Hematopoietic multipotent progenitor cell treated with erythropoietin and hydrocortisone succinate and interleukin-3 and kit ligand, for 15 days (in vitro differentiated cells): Measurements from ENCODE around the gene RAB20.
"Not testable (repeated sequence)": the region's sequence is repeated elsewhere in the genome, so short reads cannot be mapped to it uniquely, and the experiment has no call there.

Source experiments
- DNase-seq: peaks from one replicate; pipeline ENCODE4 v3.0.0-alpha.2; 2015; ENCODE audit warnings: low spot score

RAB20 gene

GRCh38 chr13:110554946-110555345 is 6.6 kb downstream of the RAB20 start:
- DNase-seq = no peak

- no peak for DNase-seq
Measured at GRCh38 chr13:110554227-110554836, 7.2 kb downstream of the RAB20 start.

GRCh38 chr13:110553417-110553816 is 8.1 kb downstream of the RAB20 start:
- DNase-seq = no peak

- DNase-seq = no peak
Measured at GRCh38 chr13:110552767-110553166, 8.8 kb downstream of the RAB20 start.

DNA sequence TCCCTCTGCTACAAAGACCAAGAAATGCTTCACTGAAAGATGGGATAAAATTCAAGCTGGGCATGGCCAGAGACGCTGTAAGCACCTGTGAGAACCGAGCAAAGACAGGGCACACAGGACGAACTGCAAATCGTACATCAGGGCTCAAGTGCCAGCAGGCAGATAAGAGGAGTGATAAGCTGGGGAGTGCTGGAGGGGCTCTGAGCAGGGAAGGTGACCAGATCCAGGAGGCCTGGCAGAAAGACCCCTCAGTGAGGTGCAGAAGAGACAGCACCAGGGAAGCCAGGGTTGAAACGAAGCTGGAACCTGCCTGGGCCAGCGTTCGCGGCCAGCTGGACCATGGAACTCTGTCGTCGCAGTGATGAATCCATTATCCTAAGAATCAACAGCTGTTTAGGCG is 10.2 kb downstream of the RAB20 start:
- no peak for DNase-seq

DNA sequence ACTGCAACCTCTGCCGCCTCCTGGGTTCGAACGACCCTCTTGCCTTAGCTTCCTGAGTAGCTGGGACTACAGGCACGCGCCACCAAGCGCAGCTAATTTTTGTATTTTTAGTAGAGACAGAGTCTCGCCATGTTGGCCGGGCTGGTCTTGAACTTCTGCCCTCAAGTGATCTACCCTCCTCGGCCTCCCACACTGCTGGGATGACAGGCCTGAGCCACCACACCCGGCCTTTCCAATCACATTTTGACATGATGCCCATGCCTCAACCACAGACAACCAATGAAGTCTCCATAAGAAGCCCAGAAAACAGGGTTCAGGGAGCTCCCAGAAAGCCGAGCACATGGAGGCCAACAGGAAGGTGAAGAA is 11.7 kb downstream of the RAB20 start:
- DNase-seq = no peak

- no peak for DNase-seq
Measured at GRCh38 chr13:110548891-110549794, 12.4 kb downstream of the RAB20 start.

DNA sequence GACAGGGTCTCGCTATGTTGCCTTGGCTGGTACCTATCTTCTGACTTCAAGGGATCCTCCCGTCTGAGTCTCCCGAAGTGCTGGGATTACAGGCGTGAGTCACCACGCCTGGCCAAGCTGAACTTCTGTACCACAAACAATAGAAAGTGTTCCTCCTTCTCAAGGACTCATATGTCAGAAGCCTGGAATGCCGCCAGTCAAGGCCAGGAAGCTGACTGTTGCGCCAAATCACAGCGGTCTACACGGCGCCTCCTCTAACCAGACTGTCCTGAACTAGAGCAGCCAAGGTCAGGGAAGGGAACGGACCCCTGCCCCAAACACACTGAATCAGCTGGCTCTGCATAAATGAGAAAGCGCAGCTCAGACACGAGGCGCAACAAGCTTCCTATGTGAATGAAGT is 14.6 kb downstream of the RAB20 start:
- no peak for DNase-seq

DNA sequence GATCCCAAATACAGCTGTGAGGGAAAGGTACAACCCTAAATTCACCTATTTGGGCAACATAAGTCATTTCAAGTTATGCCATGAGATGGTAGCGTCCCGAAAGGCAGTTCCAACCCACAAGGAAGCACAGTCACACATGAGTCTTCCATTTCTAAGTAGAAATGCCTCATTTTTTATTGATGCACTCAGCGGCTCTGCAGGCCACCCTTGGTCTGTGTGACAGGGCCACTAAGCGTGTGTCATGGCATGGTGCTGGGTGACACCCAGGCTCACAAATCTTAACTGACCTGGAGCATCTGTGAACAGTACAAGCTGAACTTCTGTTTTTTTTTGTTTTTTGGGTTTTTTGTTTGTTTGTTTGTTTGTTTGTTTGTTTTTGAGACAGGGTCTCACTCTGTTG is 15.1 kb downstream of the RAB20 start:
- DNase-seq = no peak

DNA sequence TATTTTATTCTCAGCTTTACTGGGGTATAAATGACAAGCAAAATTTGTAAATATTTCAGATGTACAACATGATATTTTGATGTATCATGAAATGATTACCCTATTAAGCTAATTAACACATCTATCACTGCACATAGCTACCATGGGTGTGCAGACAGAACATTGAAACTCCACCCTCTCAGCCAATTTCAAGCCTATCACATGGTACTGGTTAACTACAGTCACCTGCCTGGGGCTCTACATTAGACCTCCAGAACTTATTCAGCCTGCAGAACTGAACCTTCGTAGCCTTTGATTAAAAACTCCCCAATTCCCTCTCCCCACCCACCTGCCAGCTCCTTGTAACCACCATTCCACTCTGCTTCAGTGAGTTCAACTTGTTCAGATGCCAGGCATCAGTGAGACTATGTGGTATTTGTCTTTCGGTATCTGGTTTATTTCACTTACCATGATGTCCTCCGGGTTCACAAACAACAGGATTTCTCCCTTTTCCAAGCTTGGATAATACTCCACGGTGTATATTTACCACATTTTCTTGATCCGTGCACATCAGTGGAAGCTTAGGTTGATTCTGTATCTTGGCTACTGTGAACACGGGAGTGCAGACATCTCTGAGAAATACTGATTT is 19.2 kb downstream of the RAB20 start:
- DNase-seq = no peak

DNA sequence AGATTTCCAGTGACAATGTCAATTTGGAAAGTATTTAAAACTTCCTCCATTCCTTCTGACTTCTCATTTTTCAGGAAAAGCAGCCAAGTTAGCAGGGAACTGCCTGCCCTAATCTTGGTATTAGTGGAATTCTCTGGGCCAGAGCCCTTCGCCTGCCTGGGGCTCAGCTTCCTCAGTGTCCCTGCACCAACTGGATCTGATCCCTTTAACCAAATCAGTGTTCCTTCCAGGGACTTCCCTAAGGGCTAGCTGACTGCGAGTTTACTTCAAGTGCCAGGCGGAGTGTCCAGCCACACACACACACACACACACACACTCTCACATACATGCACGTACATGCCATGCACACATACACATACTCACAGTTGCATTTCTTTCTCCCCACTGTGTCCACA is 20.0 kb downstream of the RAB20 start:
- no peak for DNase-seq

- DNase-seq = no peak
Measured at GRCh38 chr13:110540871-110541525, 20.5 kb downstream of the RAB20 start.

DNA sequence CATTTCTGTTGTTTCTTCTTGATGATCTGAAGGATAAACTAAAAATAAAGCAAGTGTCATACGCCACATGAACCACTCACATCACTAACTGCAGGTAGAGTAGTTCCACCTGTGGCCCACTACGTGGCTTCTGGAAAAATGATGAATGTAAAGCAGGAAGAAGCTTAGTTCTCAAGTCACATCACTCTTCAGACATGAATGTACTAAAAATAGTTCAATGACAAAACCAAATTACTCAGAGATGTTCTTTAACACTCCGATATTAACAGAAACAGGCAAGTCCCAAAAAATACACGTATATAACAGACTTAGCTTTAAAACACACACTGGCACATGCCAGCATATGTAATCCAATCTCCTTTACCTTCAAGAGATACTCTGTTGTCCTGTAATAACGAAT is 21.6 kb downstream of the RAB20 start:
- DNase-seq = no peak

GRCh38 chr13:110538632-110539031 is 22.9 kb downstream of the RAB20 start:
- no peak for DNase-seq

DNA sequence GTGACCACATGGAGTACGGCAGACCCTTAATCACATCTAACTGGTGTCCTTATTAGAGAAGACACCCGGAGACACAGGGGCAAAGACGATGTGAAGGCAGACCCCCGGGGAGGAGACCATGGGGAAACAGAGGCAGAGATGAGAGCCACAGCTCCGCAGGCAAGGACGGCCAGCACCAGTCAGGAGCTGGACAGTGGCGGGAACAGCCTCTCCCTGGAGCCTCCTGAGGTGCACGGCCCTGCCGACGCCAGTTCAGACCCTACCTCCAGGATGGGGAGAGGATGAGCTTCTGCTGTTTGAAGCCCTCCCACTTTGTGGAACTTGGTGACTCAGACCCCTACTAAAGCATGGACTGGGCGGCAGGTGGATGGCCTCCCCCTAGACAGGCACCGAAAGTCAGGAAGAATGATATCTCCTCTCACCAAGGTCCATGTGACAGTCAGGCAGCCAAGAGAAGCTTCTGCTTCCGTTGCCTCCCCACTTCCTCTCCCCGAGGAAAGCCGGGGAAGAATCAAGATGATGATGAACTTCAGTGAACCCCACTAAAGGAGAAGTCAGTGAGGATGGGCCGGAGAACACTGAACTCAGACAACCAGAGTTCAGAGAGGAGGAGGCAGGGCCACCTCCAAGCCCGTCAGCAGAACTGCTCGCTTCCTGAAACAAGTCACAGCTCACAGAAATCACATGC is 25.4 kb downstream of the RAB20 start:
- no peak for DNase-seq

- no peak for DNase-seq
Measured at GRCh38 chr13:110535526-110535925, 26.0 kb downstream of the RAB20 start.

DNA sequence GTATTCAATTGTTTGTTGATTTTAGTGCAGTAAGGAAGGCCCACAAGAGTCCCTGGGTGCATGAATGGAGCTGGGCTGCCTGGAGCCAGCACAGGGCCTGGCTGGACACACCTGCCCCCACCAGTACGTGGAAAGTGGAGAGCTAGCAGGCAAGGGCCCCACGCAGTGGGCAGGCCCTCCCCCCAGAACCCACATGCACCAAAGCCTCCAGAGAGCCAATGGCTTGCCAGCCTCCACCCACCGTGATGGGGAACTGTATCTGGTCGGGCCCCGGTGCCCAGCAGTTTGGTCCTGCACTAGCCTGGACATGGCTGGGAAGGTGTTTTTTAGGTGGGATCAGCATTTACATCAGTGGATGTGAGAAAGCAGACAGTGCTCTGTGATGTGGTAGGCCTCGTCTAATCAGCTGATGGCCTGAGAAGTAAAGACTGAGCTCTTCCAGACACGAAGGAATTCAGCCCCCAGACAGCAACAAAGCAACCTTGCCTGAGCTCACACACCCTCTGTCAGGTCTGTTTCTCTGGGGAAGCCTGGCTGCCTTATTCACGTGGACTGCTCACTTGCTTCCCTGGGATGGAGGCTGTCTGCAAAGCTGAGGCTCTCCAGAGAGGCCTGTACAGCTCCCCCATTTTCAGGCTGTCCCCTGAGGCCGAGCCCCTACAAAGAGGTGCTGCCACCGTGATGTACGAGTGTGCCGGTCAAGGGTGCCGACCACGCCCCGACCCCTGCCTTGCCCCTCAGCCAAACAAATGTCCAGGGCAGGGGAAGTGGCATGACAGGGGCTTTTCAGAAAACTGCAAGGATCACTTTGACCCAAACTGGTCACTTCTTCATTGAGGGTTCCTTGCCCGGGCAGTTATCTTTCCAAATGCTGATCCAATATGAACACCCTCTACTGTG is 27.5 kb downstream of the RAB20 start:
- DNase-seq = no peak

- not testable (repeated sequence) for DNase-seq
Measured at GRCh38 chr13:110532258-110532657, 29.3 kb downstream of the RAB20 start.

GRCh38 chr13:110531671-110532083 is 29.8 kb downstream of the RAB20 start:
- no peak for DNase-seq

DNA sequence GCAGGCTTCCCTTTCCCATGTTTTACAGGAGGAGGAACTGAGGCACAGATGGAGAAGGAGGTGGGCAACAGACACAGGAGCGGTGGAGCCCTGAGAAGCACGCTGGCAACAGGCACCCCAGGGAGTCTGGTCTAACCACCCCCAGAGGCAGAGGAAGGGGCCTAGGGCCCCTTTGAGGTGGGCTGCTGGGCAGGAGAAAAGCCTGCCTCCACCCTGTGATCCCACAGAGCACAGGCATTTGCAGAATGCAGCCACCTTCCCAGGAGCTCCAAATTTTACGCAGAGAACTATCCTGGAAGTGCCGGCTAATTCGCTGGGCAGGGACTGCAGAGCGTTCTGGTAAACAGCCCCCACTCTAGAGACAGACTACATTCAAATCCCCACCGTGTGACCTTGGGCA is 30.4 kb downstream of the RAB20 start:
- DNase-seq = no peak
